Activated effector memory CD4-positive, alpha-beta T cell treated with Interleukin-2 at 50 U/mL for 16 hours (primary cell): ENCODE results near the gene CRISPLD2.

ENCODE experiments used
- DNase-seq: peaks from one replicate; pipeline ENCODE4 v3.0.0-alpha.2; 2020

CRISPLD2 gene

GRCh38 chr16:84940670-84941551, 121.1 kb downstream of the CRISPLD2 start:
- no peak for DNase-seq

DNA sequence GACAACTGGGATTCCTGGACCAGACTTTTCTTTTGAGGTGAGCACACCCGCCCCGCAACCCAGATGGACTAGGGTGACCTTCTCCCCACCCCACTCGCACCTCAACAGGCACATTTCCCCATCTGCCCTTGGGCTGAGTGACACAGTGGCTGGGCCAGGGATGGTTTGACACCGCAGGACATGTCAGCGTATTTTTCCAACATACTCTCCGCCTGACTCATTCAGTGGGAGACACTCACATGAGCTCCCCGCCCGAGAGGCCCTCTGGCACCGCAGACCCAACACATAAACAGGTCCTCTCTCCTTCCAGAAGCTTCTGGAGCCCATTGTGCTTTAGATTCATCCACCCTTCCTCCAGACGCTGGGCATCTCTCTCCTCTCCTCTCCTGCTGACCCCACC, 122.1 kb downstream of the CRISPLD2 start:
- DNase-seq: no peak

- no peak for DNase-seq
Observed at GRCh38 chr16:84942786-84943185, 123.0 kb downstream of the CRISPLD2 start.

DNA sequence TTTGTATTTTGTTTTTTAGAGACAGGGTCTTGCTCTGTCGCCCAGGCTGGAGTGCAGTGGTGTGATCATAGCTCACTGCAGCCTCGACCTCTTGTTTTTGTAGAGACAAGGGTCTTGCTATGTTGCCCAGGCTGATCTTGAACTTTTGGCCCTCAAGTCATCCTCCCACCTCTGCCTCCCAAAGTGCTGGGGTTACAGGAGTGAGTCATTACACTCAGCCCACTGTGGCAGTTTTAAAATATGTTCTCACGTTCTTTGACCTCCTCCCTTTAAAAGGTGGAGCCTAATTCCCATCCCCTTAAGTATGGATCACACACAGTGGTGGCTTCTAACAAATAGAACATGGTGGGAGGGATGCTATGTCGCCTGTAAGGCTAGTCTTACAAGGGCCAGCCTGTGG, 123.8 kb downstream of the CRISPLD2 start:
- DNase-seq: no peak

DNA sequence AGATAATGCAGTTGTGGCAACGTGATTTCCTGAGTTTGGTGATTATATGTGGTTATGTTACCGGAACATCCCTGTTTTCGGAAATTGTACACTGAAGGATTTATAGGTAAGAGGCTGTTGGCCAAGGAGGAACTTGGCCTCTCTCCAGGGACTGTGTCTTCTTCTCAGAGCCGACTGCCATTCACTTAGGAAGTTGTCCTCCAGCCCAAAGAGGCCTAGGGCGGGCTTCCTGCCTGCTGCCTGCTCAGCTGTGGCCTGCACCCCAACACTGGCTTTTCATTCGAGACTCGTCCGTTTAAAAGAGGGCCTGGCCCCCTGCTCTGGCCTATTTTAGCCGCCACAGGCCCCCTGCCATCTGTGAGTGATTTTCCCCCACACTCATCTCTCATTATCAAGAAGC, 127.2 kb downstream of the CRISPLD2 start:
- DNase-seq: no peak

- no peak for DNase-seq
Observed at GRCh38 chr16:84947996-84948850, 128.4 kb downstream of the CRISPLD2 start.

DNA sequence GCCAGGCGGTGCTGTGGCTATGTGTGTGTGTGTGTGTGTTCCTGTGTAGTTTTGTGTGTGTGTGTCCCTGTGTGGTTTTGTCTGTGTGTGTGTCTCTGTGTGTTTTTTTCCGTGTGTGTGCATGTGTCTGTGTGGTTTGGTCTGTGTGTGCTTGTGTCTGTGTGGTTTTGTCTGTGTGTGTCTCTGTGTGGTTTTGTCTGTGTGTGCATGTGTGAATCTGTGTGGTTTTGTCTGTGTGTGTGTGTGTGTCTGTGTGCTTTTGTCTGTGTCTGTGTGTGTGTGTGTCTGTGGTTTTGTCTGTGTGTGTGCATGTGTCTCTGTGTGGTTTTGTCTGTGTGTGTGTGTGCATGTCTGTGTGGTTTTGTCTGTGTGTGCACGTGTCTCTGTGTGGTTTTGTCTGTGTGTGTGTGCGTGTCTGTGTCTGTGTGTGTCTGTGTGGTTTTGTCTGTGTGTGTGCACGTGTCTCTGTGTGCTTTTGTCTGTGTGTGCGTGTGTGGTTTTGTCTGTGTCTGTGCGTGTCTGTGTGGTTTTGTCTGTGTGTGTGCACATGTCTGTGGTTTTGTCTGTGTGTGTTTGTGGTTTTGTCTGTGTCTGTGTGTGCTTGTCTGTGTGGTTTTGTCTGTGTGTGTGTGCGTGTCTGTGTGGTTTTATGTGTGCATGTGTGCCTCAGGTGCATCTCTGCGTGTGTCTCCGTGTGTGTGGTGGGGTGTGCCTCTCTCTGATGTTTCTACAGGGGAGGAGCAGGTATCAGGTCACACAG, 129.2 kb downstream of the CRISPLD2 start:
- DNase-seq: no peak

DNA sequence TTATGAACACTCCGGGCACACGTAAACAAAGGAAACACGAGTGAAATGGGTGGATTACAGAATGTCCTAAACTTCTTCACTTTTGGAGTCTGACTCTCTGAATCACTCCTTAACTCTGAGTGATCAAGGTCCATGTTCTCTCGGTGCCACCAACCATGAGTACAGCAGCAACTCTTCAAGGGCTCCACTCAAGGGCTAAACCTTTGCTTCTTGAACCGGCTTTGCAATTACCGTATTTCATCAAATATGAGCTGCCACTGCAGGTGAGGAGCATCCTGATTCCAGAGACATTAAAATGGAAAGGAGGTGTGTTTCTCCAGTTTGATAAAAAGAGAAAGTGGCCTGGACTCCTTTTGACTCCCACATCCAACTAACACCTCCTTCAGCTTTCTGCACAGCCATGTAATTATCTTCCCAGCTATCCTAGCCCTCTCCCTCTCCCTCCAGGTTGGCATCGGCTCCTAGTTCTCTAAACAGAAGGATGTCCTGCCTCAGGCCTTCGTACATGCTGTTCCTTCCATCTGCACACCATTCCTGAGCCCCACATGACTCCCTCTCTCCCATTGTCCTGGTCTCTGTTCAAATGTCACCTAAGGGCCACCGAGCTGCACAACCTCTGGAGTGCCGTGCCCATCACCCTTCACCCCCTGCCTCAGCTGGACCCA, 130.1 kb downstream of the CRISPLD2 start:
- DNase-seq: no peak

GRCh38 chr16:84950906-84951305, 131.1 kb downstream of the CRISPLD2 start:
- DNase-seq: no peak

GRCh38 chr16:84952335-84953189, 132.8 kb downstream of the CRISPLD2 start:
- DNase-seq: peak; percentile 46

DNA sequence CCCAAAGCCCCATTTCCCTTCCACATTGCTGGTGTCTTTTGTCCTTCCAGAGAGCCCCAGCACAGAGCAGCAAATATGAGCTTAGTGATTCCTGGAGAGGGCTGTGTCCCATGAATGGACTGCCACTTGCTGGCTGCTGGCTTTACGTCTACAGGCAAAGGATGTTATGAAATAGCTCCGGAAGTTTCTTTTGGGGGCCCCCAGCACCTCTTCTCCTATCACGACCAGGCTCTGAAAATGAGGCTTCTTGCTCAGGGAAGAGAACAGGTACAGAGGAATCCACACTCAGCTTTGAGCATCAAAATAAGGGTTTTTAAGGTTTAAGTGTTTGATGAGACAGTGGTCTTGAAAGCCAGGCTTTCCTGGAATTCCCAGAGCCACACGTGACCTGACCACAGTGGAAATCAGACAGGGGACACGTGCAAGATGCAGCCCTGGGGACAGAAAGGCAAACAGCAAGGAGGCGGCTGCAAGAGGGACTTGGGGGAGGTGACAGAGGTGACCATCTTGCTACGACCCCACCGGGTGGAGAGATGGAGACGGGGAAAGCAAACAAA, 133.5 kb downstream of the CRISPLD2 start:
- DNase-seq: no peak

- DNase-seq: no peak
Observed at GRCh38 chr16:84955427-84955826, 135.6 kb downstream of the CRISPLD2 start.

DNA sequence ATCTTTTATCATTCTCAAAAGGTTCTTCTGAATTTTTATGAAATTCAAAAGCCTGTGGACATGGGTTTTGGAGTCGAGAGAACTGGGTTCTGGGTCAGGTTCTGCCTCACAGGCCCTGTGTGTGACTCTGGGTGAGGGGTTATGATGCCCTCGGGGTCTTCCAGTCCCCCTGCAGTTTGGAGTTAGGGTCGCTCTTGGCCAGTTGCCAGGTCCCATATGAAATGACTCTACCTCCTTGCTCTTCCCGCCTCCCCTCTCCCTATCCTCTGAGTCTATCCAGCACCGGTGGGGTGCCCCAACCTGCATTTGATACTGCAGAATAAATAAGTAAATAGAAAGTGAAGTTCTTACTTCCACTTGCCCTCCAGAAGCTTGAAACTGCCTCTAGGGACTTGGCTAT, 137.4 kb downstream of the CRISPLD2 start:
- no peak for DNase-seq

DNA sequence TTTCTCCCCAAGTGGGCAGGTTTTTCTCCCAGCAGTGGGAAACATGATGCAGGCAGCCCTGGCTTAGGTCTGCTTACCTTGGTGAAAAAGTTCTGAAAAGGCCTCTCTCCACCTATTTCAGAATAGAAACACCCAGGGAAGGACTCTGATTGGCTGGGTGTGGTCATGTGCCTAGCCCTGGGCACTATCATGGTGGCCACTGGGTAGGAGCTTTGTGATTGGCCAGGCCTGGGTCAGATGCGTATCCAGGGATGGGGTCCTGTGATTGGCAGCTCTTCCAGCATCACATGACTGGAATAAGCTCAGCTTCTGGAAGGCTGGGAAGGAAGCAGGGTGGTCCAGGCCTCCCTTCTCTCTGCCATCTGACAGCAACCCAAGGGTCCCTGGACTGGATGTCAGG, 138.0 kb downstream of the CRISPLD2 start:
- DNase-seq: no peak
